ENCODE data around the gene MEOX2.

DNA sequence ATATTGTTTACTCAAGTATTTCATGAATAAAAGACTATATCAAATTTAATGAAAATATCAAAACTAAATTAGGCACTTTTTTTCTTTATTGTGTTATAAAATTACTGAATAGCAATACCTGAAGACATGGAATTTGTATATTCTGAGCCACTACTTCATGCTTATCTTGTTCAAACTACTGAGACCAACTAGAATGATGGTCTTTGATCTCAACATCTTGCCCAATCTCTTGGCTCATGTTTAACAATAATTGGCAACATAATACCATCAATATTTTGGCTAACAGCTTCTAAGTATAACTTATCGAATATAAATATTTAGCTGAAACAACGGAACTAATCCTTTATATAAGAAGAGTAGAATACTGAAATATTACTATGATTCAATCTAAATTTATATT, 68.2 kb downstream of the MEOX2 start:
- TF ChIP-seq, protein P1, sequence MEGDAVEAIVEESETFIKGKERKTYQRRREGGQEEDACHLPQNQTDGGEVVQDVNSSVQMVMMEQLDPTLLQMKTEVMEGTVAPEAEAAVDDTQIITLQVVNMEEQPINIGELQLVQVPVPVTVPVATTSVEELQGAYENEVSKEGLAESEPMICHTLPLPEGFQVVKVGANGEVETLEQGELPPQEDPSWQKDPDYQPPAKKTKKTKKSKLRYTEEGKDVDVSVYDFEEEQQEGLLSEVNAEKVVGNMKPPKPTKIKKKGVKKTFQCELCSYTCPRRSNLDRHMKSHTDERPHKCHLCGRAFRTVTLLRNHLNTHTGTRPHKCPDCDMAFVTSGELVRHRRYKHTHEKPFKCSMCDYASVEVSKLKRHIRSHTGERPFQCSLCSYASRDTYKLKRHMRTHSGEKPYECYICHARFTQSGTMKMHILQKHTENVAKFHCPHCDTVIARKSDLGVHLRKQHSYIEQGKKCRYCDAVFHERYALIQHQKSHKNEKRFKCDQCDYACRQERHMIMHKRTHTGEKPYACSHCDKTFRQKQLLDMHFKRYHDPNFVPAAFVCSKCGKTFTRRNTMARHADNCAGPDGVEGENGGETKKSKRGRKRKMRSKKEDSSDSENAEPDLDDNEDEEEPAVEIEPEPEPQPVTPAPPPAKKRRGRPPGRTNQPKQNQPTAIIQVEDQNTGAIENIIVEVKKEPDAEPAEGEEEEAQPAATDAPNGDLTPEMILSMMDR (IDR thresholded peaks at IDR 0.05) = no peak
- TF ChIP-seq POLR2AphosphoS5 (IDR thresholded peaks at IDR 0.05) (no peak), POLR2A (IDR thresholded peaks at IDR 0.05) (no peak)
